ENCODE data around the gene DPYSL4. TPM values are rescaled to one million over a fixed set of nuclear protein-coding genes. Genes with fewer than 3 reads are reported as not detected.
A peak's percentile ranks its signal among the peaks of the same experiment; 100 is the strongest.
"Not testable (repeated sequence)": the region's sequence is repeated elsewhere in the genome, so short reads cannot be mapped to it uniquely, and the experiment has no call there.

The DPYSL4 gene
- total RNA-seq, 2 experiments from 2014 or later = 15.0 to 15.2 TPM

- no peak for ATAC-seq
- Mint-ChIP-seq H3K27ac (no peak overlapping the region), H3K9me3 (ENCODE audit: low read depth) (peaks cover 9% of the 10 kb centered on the region), H3K27me3 (no peaks in the 10 kb centered on the region), H3K4me1 (no peaks in the 10 kb centered on the region), H3K4me3 (no peak overlapping the region), H3K36me3 (ENCODE audit: low read depth) (peaks cover 17% of the 10 kb centered on the region)
- ChIA-PET CTCF (no interaction called here), POLR2A (no interaction called here)
- intact Hi-C loops (cut with DNase I, micrococcal nuclease) = no loop called here
- DNase-seq = no peak
These were observed 22.4 kb downstream of the DPYSL4 start for GRCh38 chr10:132209130-132209529.

GRCh38 chr10:132209978-132210530 is 23.3 kb downstream of the DPYSL4 start:
- peaks cover 23% of the 10 kb centered on the region for H3K36me3 Mint-ChIP-seq (ENCODE audit: low read depth)
- DNase-seq = no peak
- ChIA-PET CTCF (no interaction called here), POLR2A (no interaction called here)
- no peak for ATAC-seq
- H3K9me3 Mint-ChIP-seq (ENCODE audit: low read depth) = peaks cover 15% of the 10 kb centered on the region
- H3K4me3 Mint-ChIP-seq = no peak overlapping the region
- H3K4me1 Mint-ChIP-seq = no peaks in the 10 kb centered on the region
- no peak overlapping the region for H3K27ac Mint-ChIP-seq
- H3K27me3 Mint-ChIP-seq = no peaks in the 10 kb centered on the region
- intact Hi-C loops (cut with DNase I, micrococcal nuclease) = no loop called here

- no peak overlapping the region for H3K4me3 Mint-ChIP-seq
- CTCF ChIA-PET = no interaction called here
- no peak for DNase-seq
- ATAC-seq = no peak
- POLR2A ChIA-PET = no interaction called here
- H3K27me3 Mint-ChIP-seq = no peaks in the 10 kb centered on the region
- H3K36me3 Mint-ChIP-seq (ENCODE audit: low read depth) = peaks cover 29% of the 10 kb centered on the region
- no peak overlapping the region for H3K27ac Mint-ChIP-seq
- H3K4me1 Mint-ChIP-seq = no peaks in the 10 kb centered on the region
- intact Hi-C loops (cut with DNase I, micrococcal nuclease) = no loop called here
- peaks cover 22% of the 10 kb centered on the region for H3K9me3 Mint-ChIP-seq (ENCODE audit: low read depth)
These were observed 24.0 kb downstream of the DPYSL4 start for GRCh38 chr10:132210766-132211165.

GRCh38 chr10:132211246-132211645 is 24.5 kb downstream of the DPYSL4 start:
- Mint-ChIP-seq H3K36me3 (ENCODE audit: low read depth) (peaks cover 29% of the 10 kb centered on the region), H3K27ac (no peak overlapping the region), H3K4me3 (no peak overlapping the region), H3K4me1 (no peaks in the 10 kb centered on the region), H3K27me3 (no peaks in the 10 kb centered on the region), H3K9me3 (ENCODE audit: low read depth) (peaks cover 22% of the 10 kb centered on the region)
- DNase-seq = no peak
- intact Hi-C loops (cut with DNase I, micrococcal nuclease) = no loop called here
- CTCF ChIA-PET = interaction anchor here (0.7 kb wide), 1 partner anchor 35 kb away, joined by 3 read pairs; no protein-coding TSS in a partner anchor
- POLR2A ChIA-PET = no interaction called here
- ATAC-seq = no peak

- ChIA-PET CTCF (no interaction called here), POLR2A (no interaction called here)
These were observed 26.1 kb downstream of the DPYSL4 start for GRCh38 chr10:132212816-132213215.

GRCh38 chr10:132213917-132214316 is 27.2 kb downstream of the DPYSL4 start:
- Mint-ChIP-seq H3K4me1 (no peaks in the 10 kb centered on the region), H3K36me3 (ENCODE audit: low read depth) (peaks cover 42% of the 10 kb centered on the region), H3K4me3 (no peak overlapping the region), H3K9me3 (ENCODE audit: low read depth) (peaks cover 33% of the 10 kb centered on the region), H3K27ac (no peak overlapping the region), H3K27me3 (no peaks in the 10 kb centered on the region)
- DNase-seq (no peak), ATAC-seq (no peak)
- intact Hi-C loops (cut with DNase I, micrococcal nuclease) = no loop called here
- POLR2A ChIA-PET = interaction anchor here (0.7 kb wide), 1 partner anchor 246 kb away, joined by 4 read pairs; no protein-coding TSS in a partner anchor
- CTCF ChIA-PET = no interaction called here

More at GRCh38 chr10:132212816-132213215, 26.1 kb downstream of the DPYSL4 start:
- Mint-ChIP-seq H3K4me1 (no peaks in the 10 kb centered on the region), H3K27me3 (no peaks in the 10 kb centered on the region), H3K36me3 (ENCODE audit: low read depth) (peaks cover 39% of the 10 kb centered on the region), H3K9me3 (ENCODE audit: low read depth) (peaks cover 33% of the 10 kb centered on the region), H3K4me3 (no peak overlapping the region), H3K27ac (no peak overlapping the region)
- no peak for ATAC-seq
- DNase-seq = no peak
- intact Hi-C loops (cut with DNase I, micrococcal nuclease) = no loop called here

- ATAC-seq; H3K4me3 Mint-ChIP-seq; H3K27ac Mint-ChIP-seq; intact Hi-C loops (cut with DNase I, micrococcal nuclease); CTCF ChIA-PET; DNase-seq; H3K27me3 Mint-ChIP-seq; H3K4me1 Mint-ChIP-seq; POLR2A ChIA-PET: not testable (repeated sequence)
- H3K9me3 Mint-ChIP-seq (ENCODE audit: low read depth) = peaks cover 33% of the 10 kb centered on the region
- peaks cover 42% of the 10 kb centered on the region for H3K36me3 Mint-ChIP-seq (ENCODE audit: low read depth)
These were observed 29.7 kb downstream of the DPYSL4 start for GRCh38 chr10:132216441-132216840.

- H3K9me3 Mint-ChIP-seq (ENCODE audit: low read depth) = peaks cover 20% of the 10 kb centered on the region
- no peak for ATAC-seq
- intact Hi-C loops (cut with DNase I, micrococcal nuclease) = no loop called here
These were observed 32.7 kb downstream of the DPYSL4 start for GRCh38 chr10:132219486-132219885.

GRCh38 chr10:132220061-132220460 is 33.3 kb downstream of the DPYSL4 start:
- Mint-ChIP-seq H3K27me3 (no peaks in the 10 kb centered on the region), H3K27ac (no peak overlapping the region), H3K9me3 (ENCODE audit: low read depth) (peaks cover 17% of the 10 kb centered on the region), H3K4me3 (no peak overlapping the region), H3K36me3 (ENCODE audit: low read depth) (peaks cover 19% of the 10 kb centered on the region), H3K4me1 (peaks cover 2% of the 10 kb centered on the region)
- ATAC-seq (no peak), DNase-seq (no peak)
- intact Hi-C loops (cut with DNase I, micrococcal nuclease) = loop anchor here (5.0 to 10.0 kb wide), 2 partner anchors 152 to 415 kb away; no protein-coding TSS in a partner anchor
- CTCF ChIA-PET = interaction anchor here (1.0 kb wide), 1 partner anchor 202 kb away, joined by 4 read pairs; no protein-coding TSS in a partner anchor
- POLR2A ChIA-PET = no interaction called here

More at GRCh38 chr10:132219486-132219885, 32.7 kb downstream of the DPYSL4 start:
- Mint-ChIP-seq H3K4me1 (peaks cover 2% of the 10 kb centered on the region), H3K4me3 (no peak overlapping the region), H3K36me3 (ENCODE audit: low read depth) (peaks cover 22% of the 10 kb centered on the region), H3K27me3 (no peaks in the 10 kb centered on the region), H3K27ac (no peak overlapping the region)
- ChIA-PET POLR2A (no interaction called here), CTCF (interaction anchor here (1.0 kb wide), 2 partner anchors 203 to 226 kb away, joined by 3 to 4 read pairs; no protein-coding TSS in a partner anchor)
- no peak for DNase-seq

GRCh38 chr10:132220996-132221395 is 34.2 kb downstream of the DPYSL4 start:
- DNase-seq, ATAC-seq, H3K27ac Mint-ChIP-seq, CTCF ChIA-PET, POLR2A ChIA-PET, H3K27me3 Mint-ChIP-seq, H3K4me1 Mint-ChIP-seq, H3K4me3 Mint-ChIP-seq: not testable (repeated sequence)
- intact Hi-C loops (cut with DNase I, micrococcal nuclease) = loop anchor here (5.0 to 10.0 kb wide), 2 partner anchors 151 to 414 kb away; no protein-coding TSS in a partner anchor
- Mint-ChIP-seq H3K36me3 (ENCODE audit: low read depth) (peaks cover 13% of the 10 kb centered on the region), H3K9me3 (ENCODE audit: low read depth) (peaks cover 11% of the 10 kb centered on the region)

GRCh38 chr10:132222726-132223125 is 36.0 kb downstream of the DPYSL4 start:
- H3K36me3 Mint-ChIP-seq (ENCODE audit: low read depth) = peaks cover 3% of the 10 kb centered on the region
- ChIA-PET CTCF (interaction anchor here (0.6 to 0.8 kb wide), 2 partner anchors 31 to 133 kb away, joined by 3 read pairs; no protein-coding TSS in a partner anchor), POLR2A (no interaction called here)
- ATAC-seq (no peak), DNase-seq (no peak)
- intact Hi-C loops (cut with DNase I, micrococcal nuclease) = loop anchor here (1.0 to 10.0 kb wide), 5 partner anchors 130 to 412 kb away; no protein-coding TSS in a partner anchor
- peaks cover under 1% of the 10 kb centered on the region for H3K9me3 Mint-ChIP-seq (ENCODE audit: low read depth)
- no peak overlapping the region for H3K27ac Mint-ChIP-seq
- H3K4me1 Mint-ChIP-seq = peaks cover 2% of the 10 kb centered on the region
- H3K4me3 Mint-ChIP-seq = no peak overlapping the region
- H3K27me3 Mint-ChIP-seq = no peaks in the 10 kb centered on the region

GRCh38 chr10:132223156-132223590 is 36.4 kb downstream of the DPYSL4 start:
- Mint-ChIP-seq H3K36me3 (ENCODE audit: low read depth) (peaks cover 2% of the 10 kb centered on the region), H3K27me3 (no peaks in the 10 kb centered on the region), H3K4me3 (no peak overlapping the region), H3K27ac (no peak overlapping the region), H3K4me1 (peaks cover 2% of the 10 kb centered on the region), H3K9me3 (ENCODE audit: low read depth) (no peaks in the 10 kb centered on the region)
- ChIA-PET CTCF (interaction anchor here (0.8 to 1.2 kb wide), 5 partner anchors 53 to 409 kb away, joined by 3 to 8 read pairs (median 3); no protein-coding TSS in a partner anchor), POLR2A (no interaction called here)
- intact Hi-C loops (cut with DNase I, micrococcal nuclease) = loop anchor here (1.0 to 10.0 kb wide), 5 partner anchors 129 to 412 kb away; no protein-coding TSS in a partner anchor
- peak; percentile 99 for ATAC-seq
- peak; percentile 89 for DNase-seq
